SK-N-SH (cell line): ENCODE data around the gene HEXD. TPM values are rescaled to one million over a fixed set of nuclear protein-coding genes. Genes with fewer than 3 reads are reported as not detected.
A peak's percentile ranks its signal among the peaks of the same experiment; 100 is the strongest.

ENCODE experiments used
- CTCF ChIA-PET: fragments of 300-600, 350-600 bp; formaldehyde crosslinking; extraction: SDS; loops from one replicate; lab custom pipeline; 2021; lab: Yijun Ruan, JAX
- POLR2A ChIA-PET: fragments of 350-600 bp; sonication (Branson Sonifier 250); formaldehyde crosslinking; extraction: SDS; loops from one replicate; lab custom pipeline; 2020; ENCODE audit warnings: antibody characterized with exemption, inconsistent platforms; lab: Yijun Ruan, JAX
- DNase-seq: peaks from one replicate; pipeline ENCODE4 v3.0.0; 2012
- H2AFZ ChIP-seq: fragments of 200-600 bp; sonication (generic); 2 replicates; pipeline ENCODE4 v1.8.1; 2016; ENCODE audit warnings: antibody characterized with exemption, mild to moderate bottlenecking, low read depth
- H3F3A ChIP-seq: fragments of 200-600 bp; sonication (generic); replicated peaks from 2 replicates; pipeline ENCODE3; 2016; ENCODE audit warnings: antibody characterized with exemption, mild to moderate bottlenecking; ENCODE audit not compliant: insufficient read depth
- H3K27ac ChIP-seq, 2 experiments: fragments of 200-500 bp in 1 of 2; fragments of 200-600 bp in 1 of 2; sonication (Bioruptor generic) in 1 of 2; sonication (generic), shearing (Covaris generic) in 1 of 2; 2 replicates each; pipeline versions ENCODE4 v1.5.1 to v1.6.1; 2014 to 2016; ENCODE audit warnings: low read depth in 2 of 2, inconsistent platforms in 1 of 2, low read length in 1 of 2, mild to moderate bottlenecking in 1 of 2, mixed read lengths in 1 of 2
- H3K27me3 ChIP-seq: fragments of 200-600 bp; sonication (generic), shearing (Covaris generic); 2 replicates; pipeline ENCODE4 v1.6.1; 2016; ENCODE audit warnings: mixed run types; ENCODE audit not compliant: insufficient read depth
- H3K36me3 ChIP-seq, 2 experiments: fragments of 200-500 bp in 1 of 2; fragments of 200-600 bp in 1 of 2; sonication (Bioruptor generic) in 1 of 2; sonication (generic) in 1 of 2; replicated peaks in 1 of 2; 2 replicates each; pipeline versions ENCODE3 to v1.5.1; 2014 to 2016; ENCODE audit warnings: low read length in 1 of 2, mild to moderate bottlenecking in 1 of 2; ENCODE audit not compliant: insufficient read depth in 2 of 2, control insufficient read depth in 1 of 2
- H3K4me1 ChIP-seq, 2 experiments: fragments of 200-500 bp in 1 of 2; fragments of 200-600 bp in 1 of 2; sonication (Bioruptor generic) in 1 of 2; sonication (generic), shearing (Covaris generic) in 1 of 2; 2 replicates each; pipeline versions ENCODE4 v1.5.1 to v1.6.1; 2014 to 2016; ENCODE audit warnings: low read depth in 1 of 2, low read length in 1 of 2, mixed run types in 1 of 2; ENCODE audit not compliant: insufficient read depth in 2 of 2, control insufficient read depth in 1 of 2
- H3K4me2 ChIP-seq: fragments of 200-600 bp; sonication (generic), shearing (Covaris generic); 2 replicates; pipeline ENCODE4 v1.6.1; 2017; ENCODE audit warnings: mixed run types
- H3K4me3 ChIP-seq, 2 experiments: fragments of 200-500 bp in 1 of 2; fragments of 200-600 bp in 1 of 2; sonication (Bioruptor generic) in 1 of 2; sonication (generic), shearing (Covaris generic) in 1 of 2; 2 replicates each; pipeline versions ENCODE4 v1.5.1 to v1.8.1; 2014 to 2016; ENCODE audit warnings: low read depth in 2 of 2, inconsistent platforms in 1 of 2, low read length in 1 of 2, mild to moderate bottlenecking in 1 of 2, mixed read lengths in 1 of 2, moderate library complexity in 1 of 2
- H3K79me2 ChIP-seq: fragments of 200-600 bp; sonication (generic); 2 replicates; pipeline ENCODE4 v1.8.1; 2017; ENCODE audit warnings: mild to moderate bottlenecking; ENCODE audit not compliant: insufficient read depth
- H3K9ac ChIP-seq: fragments of 200-600 bp; sonication (generic); 2 replicates; pipeline ENCODE4 v1.6.1; 2017; ENCODE audit warnings: mixed run types
- H3K9me2 ChIP-seq: fragments of 200-600 bp; sonication (generic); 2 replicates; pipeline ENCODE4 v1.6.1; 2017; ENCODE audit warnings: mixed run types
- H3K9me3 ChIP-seq: fragments of 200-600 bp; sonication (generic); 2 replicates; pipeline ENCODE4 v1.6.1; 2017; ENCODE audit warnings: mixed run types, mild to moderate bottlenecking, moderate library complexity
- H4K20me1 ChIP-seq: fragments of 200-600 bp; sonication (generic); 2 replicates; pipeline ENCODE4 v1.6.1; 2017; ENCODE audit warnings: mild to moderate bottlenecking, mixed run types; ENCODE audit not compliant: insufficient read depth
- CHD2 ChIP-seq: fragments of 150-350 bp; IDR thresholded peaks from 2 replicates; pipeline ENCODE4 v1.6.1; 2018; ENCODE audit warnings: low read length; ENCODE audit not compliant: partially characterized antibody
- EZH2phosphoT487 ChIP-seq: fragments of 200-600 bp; sonication (generic); IDR thresholded peaks from 2 replicates; pipeline ENCODE4 v1.6.1; 2017; ENCODE audit warnings: low read depth, mixed run types, mild to moderate bottlenecking, antibody characterized with exemption, moderate library complexity, borderline replicate concordance
- FOSL2 ChIP-seq: IDR thresholded peaks from 2 replicates; pipeline ENCODE4 v1.4.0; 2012; ENCODE audit warnings: low read depth, mild to moderate bottlenecking, moderate library complexity, borderline replicate concordance
- FOXM1 ChIP-seq: IDR thresholded peaks from 2 replicates; pipeline ENCODE4 v1.4.0; 2012; ENCODE audit warnings: low read depth, mild to moderate bottlenecking
- GABPA ChIP-seq: IDR thresholded peaks from 2 replicates; pipeline ENCODE4 v1.4.0; 2012; ENCODE audit warnings: low read depth, mild to moderate bottlenecking
- GATA2 ChIP-seq: sonication (generic); formaldehyde crosslinking; IDR thresholded peaks from 2 replicates; pipeline ENCODE4 v1.5.0; 2020; ENCODE audit warnings: mild to moderate bottlenecking, missing genetic modification reagents
- IRF3 ChIP-seq: fragments of 150-350 bp; IDR thresholded peaks from 2 replicates; pipeline ENCODE4 v1.6.1; 2016; ENCODE audit warnings: mild to moderate bottlenecking, low read depth, low read length
- MAX ChIP-seq: IDR thresholded peaks from 2 replicates; pipeline ENCODE4 v1.4.0; 2012; ENCODE audit warnings: low read depth
- NFIC ChIP-seq: IDR thresholded peaks from 2 replicates; pipeline ENCODE4 v1.4.0; 2012; ENCODE audit warnings: borderline replicate concordance
- NRF1 ChIP-seq: IDR thresholded peaks from 2 replicates; pipeline ENCODE4 v1.6.1; 2012; ENCODE audit warnings: low read depth, mild to moderate bottlenecking, low read length
- REST ChIP-seq: IDR thresholded peaks from 2 replicates; pipeline ENCODE4 v1.6.1; 2012; ENCODE audit warnings: mild to moderate bottlenecking, low read depth, low read length, moderate library complexity
- RFX5 ChIP-seq: IDR thresholded peaks from 2 replicates; pipeline ENCODE4 v1.6.1; 2012; ENCODE audit warnings: mild to moderate bottlenecking, improper control_type of control experiment, low read length
- RXRA ChIP-seq: IDR thresholded peaks from 2 replicates; pipeline ENCODE4 v1.4.0; 2012; ENCODE audit warnings: low read depth, mild to moderate bottlenecking, borderline replicate concordance
- SIN3A ChIP-seq: IDR thresholded peaks from 2 replicates; pipeline ENCODE4 v1.6.1; 2012; ENCODE audit warnings: low read depth, mild to moderate bottlenecking, low read length, moderate library complexity, borderline replicate concordance
- SMC3 ChIP-seq: IDR thresholded peaks from 2 replicates; pipeline ENCODE4 v1.6.1; 2012; ENCODE audit warnings: low read depth, low read length, improper control_type of control experiment
- TEAD4 ChIP-seq: IDR thresholded peaks from 2 replicates; pipeline ENCODE4 v1.4.0; 2012; ENCODE audit warnings: mild to moderate bottlenecking, borderline replicate concordance; ENCODE audit not compliant: insufficient read depth
- YY1 ChIP-seq: IDR thresholded peaks from 2 replicates; pipeline ENCODE4 v1.4.0; 2012; ENCODE audit warnings: low read depth, mild to moderate bottlenecking
- WGBS: methylation state at CpG from one replicate; pipeline ENCODE4 v1.1.6; 2017; ENCODE audit warnings: low lambda C conversion rate; 5-methylcytosine and 5-hydroxymethylcytosine counted together
- polyA plus RNA-seq, 3 experiments: library from polyadenylated mRNA; depleted of rRNA; stranded (reverse); fragments of >200 nt; gene quantifications; 2 replicates each; pipeline ENCODE4 v1.2.3, GENCODE V29; 2012

The HEXD gene
- polyA plus RNA-seq, 1 of the 3 experiments (the other 2 are of a cell fraction), result 38.8 TPM

DNA sequence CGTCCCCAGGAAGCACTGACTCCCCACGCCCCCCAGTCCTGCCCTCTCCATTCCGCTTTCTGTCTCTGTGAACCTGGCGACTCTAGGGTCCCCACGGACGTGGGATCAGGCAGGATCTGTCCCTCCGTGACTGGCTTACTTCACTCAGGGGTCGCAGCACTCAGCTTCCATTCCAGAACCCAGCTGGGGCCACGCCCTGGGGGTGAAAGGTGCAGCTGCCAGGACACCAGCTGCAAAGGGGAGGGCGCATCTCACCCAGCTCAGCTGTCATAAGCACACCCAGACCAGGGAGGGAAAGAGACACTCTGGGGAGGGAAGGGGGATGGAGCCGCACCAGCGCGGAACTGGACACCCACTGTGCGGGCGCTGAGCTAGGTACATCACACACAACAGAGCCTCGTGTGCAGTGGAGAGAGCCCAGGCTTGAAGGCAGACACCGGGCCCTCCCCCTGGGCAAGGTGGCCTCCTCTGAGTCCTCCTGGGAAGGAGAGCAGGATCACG is 18.5 kb upstream of the HEXD start (continued):
- TF ChIP-seq SIN3A (no peak), FOXM1 (no peak), CHD2 (no peak), SMC3 (no peak)
- TF ChIP-seq, all 33 proteins: peak for 0

DNA sequence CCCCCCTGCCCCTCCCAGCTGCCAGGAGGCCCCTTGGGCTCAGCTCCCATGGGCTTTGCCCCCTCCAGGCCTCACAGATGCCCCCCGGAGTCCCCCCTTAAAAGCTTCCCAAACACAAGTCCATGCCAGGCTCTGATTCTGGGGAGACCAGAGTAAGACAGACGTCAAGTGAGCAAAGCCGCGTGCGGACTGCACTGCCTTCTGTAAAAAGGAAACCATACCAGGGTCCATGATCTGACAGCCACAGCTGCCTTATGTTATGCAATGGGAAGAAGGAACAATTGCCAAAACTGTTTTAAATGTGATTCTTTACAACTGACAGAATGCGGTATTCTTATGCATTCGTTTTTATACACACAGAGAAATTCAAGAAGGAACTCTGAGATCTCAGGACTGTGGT is 17.9 kb upstream of the HEXD start:
- no peak overlapping the region for H3K9ac ChIP-seq
- H3K27me3 ChIP-seq, result no peaks in the 10 kb centered on the region
- ChIA-PET POLR2A (interaction anchor here (1.2 kb wide), 1 partner anchor 15 kb away, joined by 4 read pairs; no protein-coding TSS in a partner anchor), CTCF (interaction anchor here (0.9 to 5.5 kb wide), 13 partner anchors 8 to 153 kb away, joined by 3 to 45 read pairs (median 6); no protein-coding TSS in a partner anchor)
- peaks cover 2 to 5% of the 10 kb centered on the region in 2 experiments for H3K36me3 ChIP-seq
- no peaks in the 10 kb centered on the region for H3K79me2 ChIP-seq
- DNase-seq, result no peak
- no peaks in the 10 kb centered on the region for H3K9me2 ChIP-seq
- no peak overlapping the region for H3K4me2 ChIP-seq
- H2AFZ ChIP-seq, result no peak overlapping the region
- H3K4me1 ChIP-seq, result peaks cover 9 to 35% of the 10 kb centered on the region in 2 experiments; a peak in 3 of 4 replicates
- no peaks in the 10 kb centered on the region for H3K9me3 ChIP-seq
- no peak for TF ChIP-seq GABPA
- no peak for TF ChIP-seq EZH2phosphoT487
- no peak for TF ChIP-seq IRF3
- TF ChIP-seq FOSL2, result no peak
- TF ChIP-seq MAX, result no peak
- TF ChIP-seq FOXM1, result no peak
- TF ChIP-seq GATA2 (CRISPR knock-in tag), result no peak
- no peak for TF ChIP-seq SIN3A
- TF ChIP-seq NFIC, result no peak
- TF ChIP-seq YY1, result no peak
- no peak for TF ChIP-seq NRF1
- TF ChIP-seq RFX5, result no peak
- TF ChIP-seq TEAD4, result no peak
- TF ChIP-seq RXRA, result no peak
- TF ChIP-seq SMC3, result no peak
- no peak for TF ChIP-seq REST
- peak overlapping the region in 1 of 2 experiments; percentile 84; a peak in 2 of 4 replicates for H3K27ac ChIP-seq
- 78% methylated on average over 7 of the region's 7 CpGs for WGBS
- H3K4me3 ChIP-seq, result no peak overlapping the region
- no peaks in the 10 kb centered on the region for H4K20me1 ChIP-seq
- peaks cover 11% of the 10 kb centered on the region for H3F3A ChIP-seq
